Esophagus mucosa (tissue), 1 donor: ENCODE data around the gene CDH4. TPM values are rescaled to one million over a fixed set of nuclear protein-coding genes. Genes with fewer than 3 reads are reported as not detected.

Source experiments
- ATAC-seq: fragments of 200-7000 bp; cut with Tn5 transposase; one replicate; pipeline ENCODE4 v1.9.1; 2020
- total RNA-seq: library from RNA; stranded (reverse); gene quantifications from one replicate; pipeline ENCODE4 v1.2.4, GENCODE V29; 2023
- donor health status: DM: yes; HTN: yes; CAD: no.

The CDH4 gene
- total RNA-seq, 1 donor from 2014 or later = not detected

DNA sequence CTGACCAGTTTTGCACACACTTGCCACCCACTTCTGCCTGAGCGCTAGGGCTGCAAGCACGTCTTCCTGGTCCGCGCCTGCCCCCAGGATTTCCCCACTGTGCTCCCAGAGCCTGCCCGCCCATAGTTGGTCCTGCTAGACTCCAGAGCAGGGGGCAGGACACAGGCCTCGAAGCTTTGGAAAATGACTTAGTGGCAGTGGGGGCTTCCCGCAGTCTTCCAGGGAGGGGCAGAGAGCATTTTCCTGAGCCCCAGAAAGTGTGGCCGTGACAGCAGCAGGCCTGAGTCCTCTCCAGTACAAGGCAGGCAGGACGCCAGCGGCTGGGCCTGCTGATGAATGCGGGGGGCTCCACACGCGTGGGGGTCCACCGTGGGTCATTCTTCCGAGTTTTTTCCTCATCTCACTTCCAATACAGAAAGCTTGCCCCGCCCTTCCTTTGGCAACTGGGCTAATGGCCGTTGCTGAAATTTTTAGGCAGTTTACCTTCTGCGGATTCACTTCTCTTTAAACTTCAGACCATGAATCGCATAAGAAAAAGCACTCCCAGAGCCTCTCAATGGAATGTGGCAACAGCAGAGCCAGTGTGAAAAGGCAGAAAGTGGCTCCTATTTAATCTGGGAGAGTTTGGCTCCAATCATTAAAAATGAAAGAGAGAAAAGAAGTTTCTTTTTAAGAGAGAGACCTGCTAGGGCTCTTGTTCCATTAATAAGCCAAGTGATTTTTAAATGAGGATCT lies 383.8 kb downstream of the CDH4 start:
- no peak for ATAC-seq

DNA sequence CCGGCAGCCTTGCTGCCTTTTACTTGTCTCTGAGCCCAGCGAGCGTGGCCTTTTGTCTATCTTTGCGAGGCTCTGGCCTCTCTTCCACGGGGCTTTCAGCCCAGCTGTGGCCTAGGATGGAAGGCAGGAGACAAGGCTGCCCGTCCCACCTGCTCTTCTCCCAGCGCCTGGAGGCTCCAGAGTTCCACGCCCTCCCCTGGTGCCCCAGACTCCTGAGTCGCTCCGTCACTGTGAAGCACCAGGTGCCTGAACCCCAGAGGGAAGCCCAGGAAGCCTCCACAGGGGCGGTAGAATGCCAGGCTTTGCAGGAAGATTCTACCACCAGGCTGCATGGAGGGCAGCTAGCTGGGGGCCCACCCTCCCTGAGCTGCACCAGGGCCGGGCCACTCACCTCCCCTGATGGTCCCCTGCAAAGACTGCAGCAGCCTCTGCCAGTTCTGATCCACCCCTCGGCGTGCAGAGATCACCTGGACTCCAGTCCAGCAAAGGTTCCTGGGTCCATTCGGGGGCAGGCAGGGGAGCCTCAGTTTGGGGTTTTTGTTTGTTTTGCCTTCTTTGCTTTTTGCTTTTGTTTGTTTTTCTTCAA lies 384.6 kb downstream of the CDH4 start:
- no peak for ATAC-seq

DNA sequence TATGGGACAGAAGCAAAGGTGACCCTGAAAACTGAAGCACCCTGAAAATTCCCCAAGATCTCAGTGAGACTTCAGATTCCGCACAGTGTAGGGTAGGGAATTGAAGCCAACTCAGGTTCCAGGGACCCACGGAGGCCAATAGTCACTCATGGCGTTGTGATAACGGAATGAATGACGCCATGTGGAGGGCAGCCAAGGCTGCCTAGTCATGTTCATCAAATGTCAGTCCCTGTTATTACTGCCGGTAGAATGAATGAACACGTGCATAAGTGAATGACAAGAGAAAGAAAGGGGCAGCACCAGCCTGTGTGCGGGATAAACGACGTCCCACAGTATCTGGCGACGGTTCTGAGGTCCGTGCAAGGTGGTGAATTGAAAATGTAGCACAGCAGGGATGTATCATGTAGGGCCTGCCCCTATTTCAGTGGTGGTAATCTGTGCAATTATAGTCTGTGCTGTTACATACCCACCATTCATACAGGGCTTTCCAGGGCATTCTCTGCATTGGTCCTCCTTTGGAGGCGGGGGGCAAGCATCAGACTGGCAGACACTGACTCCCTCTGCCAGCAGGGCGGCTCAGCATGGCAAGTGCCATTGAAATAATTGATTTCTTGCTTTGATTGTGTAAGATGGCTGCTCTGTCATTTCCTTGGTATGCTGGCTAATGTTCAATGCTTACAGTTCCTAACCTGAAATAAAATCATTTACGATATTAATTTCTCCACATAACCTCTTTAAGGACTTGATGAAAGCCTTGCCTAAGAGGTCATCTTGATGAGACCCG lies 386.9 kb downstream of the CDH4 start:
- no peak for ATAC-seq

DNA sequence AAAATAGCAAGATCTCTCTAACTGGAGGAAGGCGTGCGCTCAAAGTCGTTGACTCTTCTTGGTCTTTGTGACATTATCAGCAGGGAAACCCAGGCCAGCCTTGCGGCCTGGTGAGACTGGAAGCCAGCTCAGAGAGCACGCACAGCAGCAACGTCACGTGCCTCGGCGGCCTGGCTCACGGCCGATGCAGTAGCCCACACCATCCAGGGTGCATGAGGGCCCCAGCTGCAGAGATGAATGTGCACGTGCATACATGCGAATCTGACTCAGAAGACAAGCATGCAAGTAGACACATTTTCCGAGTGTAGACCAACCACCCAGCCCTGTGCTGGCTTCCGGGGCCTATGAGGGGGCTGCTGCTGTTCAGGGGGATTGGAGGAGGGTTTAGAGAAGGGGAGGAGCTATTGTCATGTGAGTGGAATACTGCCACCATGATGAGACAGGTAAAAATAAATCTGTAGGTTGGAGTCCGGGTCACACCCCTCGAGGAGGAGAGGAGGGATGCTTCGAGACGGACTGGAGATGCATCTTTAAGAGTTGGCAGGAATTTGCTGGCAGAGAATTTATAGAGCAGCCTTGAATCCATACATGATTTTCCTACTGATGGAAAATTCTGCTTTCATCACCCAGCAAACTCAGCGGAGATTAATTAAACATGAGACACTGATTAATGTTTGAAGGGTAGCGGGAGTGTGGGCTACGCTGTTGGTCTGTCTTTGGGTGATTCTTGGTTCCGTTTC lies 388.2 kb downstream of the CDH4 start:
- no peak for ATAC-seq

DNA sequence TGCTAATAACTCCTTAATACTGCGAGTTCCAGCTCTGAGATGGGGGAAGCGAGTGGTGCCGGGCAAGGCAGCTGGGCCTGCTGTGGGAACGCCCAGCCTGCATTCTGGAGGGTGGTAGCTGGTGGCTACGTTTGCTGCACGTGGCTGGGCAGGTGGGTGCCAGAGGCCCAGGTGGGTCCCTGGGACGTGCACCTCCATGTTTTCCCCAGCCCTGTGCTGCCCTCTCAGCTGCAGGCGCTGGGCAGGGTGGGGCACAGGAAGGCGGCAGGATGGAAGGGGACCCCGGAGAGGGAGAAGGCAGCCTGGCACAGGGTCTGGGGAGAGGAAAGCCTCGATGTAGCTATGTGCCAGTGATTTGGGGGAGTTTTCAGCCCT lies 388.8 kb downstream of the CDH4 start:
- ATAC-seq = no peak

DNA sequence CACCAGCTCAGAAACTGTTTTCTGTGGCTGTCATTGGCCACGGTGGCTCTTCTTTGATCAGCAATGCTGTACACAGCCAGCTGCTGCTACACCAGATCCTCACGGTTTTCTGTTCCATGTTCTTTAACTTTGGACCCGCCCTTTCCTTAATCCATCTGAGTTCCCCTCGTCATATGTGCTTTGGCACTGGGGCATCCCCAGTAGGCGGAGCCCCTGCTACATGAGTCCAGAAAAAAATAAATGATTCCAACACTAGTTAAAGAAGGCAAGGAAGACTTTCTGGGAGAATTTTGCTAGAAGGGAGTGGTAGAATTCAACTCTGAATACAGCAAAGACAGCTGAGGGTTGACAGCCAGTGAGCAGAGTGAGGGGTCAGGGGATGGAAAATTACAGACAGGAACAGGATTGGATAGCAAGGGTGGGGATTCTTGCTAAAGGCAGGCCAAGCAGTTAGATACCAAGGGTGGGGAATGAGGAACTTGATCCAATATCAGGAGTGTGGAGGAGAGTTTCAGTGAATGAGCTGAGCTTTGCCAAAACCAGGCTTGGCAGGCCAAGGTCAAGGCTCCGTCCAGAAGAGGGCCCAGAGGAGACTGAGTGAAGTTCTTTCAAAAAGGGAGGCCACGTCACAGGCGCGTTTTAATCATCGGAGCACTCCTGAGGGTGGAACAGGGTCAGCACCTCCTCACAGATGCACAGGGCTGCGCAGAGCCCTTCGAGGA lies 391.8 kb downstream of the CDH4 start:
- no peak for ATAC-seq

DNA sequence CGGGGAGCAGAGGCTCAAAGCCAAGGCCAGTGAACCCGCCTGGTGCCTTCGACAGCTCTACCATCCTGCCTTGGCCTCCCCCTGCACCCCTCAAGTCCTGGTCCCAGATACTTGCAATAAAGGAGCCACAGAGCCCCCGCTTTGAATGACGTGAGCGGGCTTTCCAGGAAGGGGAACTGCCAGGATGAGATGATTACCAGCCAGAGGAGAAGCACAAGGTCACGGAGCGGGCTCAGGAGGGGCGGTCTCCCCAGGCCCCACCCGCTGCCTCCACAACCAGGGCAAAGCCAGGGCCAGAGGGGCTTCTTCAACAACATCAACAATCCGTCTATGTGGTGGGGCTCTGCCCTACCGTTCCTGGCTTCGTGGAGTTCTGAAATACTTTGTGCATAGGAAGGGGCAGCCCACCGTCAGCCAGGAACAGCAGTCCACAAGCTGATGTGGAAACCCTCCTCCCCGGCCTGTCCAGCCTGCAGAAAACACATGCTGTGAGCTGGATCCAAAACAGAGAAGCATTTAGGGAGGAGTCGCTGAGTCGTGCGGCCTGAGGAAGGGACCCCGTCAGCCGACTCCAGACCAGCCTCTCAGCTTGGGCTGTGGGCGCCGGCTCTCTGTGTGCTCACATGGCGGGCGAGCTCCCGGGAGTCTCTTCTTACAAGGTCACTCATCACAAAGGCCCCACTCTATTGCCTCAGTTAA lies 392.5 kb downstream of the CDH4 start:
- no peak for ATAC-seq

DNA sequence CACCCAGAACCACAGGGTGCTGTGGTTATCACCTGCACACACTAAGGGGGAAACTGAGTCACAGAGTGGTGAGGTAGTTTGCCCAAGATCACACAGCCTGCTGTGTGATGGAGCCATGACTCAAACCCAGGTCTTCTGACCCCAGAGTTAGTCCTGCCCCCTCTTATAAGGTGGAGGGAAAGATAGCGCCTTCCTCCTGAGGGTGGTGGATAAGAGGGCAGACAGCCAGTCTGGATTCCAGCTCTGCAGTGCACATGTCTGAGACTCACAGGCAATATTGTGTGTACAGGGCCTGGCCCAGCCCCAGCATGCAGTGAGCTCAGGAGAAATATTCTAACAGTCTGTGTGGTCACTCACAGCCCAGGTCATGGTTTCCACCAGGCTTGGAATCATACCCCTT lies 393.7 kb downstream of the CDH4 start:
- ATAC-seq = no peak

DNA sequence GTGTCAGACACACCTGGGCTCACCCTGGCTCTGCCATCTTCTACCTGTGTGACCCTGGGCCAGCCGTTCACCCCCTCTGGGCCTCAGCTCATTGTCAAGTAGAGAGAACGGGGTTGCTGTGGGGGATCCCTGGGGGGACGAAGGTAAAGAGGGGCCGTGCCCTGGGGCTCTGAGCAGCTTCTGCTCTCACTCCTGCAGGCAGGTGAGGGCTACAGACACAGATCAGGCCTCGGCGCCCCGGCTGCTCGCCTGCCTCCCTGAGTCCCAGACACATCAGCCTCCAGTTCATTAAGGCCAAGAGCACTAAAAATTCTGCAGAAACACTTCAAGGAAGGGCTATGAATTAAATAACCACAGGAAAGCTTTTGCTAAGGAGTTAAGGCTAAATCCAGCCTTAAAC lies 394.4 kb downstream of the CDH4 start:
- no peak for ATAC-seq

DNA sequence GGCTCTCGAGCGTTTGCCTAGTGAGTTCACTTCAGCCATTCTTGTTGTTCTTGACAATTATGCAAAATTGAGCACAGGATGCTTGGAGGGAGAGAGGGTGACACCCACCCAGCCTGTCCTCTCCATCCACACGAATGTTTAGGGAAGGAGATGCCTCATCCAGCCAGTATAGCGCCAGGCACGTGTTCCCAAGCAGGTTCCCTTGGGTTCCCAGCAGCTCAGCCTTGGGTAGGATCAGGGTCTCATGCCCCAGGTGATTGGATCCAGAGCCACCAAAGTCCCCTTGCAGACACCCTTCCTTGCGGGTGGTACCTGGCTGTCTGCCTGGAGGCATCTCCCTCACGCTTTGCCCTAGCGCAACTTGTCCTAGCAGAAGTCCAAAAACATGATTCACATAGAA lies 394.9 kb downstream of the CDH4 start:
- ATAC-seq = no peak

DNA sequence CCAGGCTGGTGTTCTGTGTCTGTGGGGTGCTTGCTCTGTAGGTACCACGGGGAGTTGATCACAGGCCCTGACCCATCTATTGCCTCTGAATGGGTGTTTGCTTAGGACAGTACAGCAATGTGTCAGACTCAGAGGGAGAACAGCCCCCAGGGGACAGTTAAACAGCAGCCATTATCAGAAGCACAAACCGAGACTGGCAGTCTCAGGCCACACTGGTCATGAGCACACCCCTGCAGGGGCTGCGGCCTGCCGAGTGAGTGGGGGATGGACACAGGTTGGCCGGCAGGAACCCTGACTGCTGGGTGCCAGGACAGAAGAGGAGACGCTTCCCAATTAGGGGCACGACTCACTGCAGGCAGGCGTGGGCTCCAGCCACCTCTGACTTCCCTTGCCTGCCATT lies 395.6 kb downstream of the CDH4 start:
- no peak for ATAC-seq

DNA sequence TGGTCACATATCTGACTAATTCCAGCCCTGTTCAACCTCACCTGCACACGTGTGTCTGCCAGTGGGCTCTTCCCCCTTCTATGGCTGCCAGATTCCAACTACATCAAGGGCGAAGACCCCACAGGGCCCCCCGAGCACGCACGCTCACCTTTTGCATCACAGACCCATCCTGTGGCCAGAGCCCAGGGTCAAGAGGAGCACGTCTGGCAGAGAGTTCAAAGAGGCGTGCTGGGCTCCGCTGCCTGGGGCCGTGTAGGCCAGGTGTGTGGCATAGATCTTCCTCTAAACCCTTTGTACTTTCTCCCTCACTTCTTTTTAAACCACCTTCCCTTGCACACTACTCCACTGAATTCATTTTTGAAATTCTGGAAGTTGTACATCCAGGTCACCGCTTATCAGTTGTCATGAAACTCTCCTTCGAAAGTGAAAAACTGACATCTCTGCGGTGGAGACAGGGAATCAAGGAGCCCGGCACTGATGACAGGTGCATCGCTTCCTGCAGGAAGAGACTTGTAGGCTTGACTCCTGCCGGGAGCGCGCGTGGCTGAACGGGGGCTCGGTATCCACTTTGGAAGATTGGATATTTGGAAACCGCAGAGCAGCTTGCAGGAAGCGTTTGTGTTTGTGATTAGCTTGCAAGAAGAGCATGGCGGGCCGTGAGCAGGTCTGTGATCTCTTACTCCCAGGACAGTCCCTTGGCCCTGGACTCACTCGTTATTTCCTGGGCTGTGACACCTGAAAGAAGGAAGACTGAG lies 397.2 kb downstream of the CDH4 start:
- no peak for ATAC-seq

DNA sequence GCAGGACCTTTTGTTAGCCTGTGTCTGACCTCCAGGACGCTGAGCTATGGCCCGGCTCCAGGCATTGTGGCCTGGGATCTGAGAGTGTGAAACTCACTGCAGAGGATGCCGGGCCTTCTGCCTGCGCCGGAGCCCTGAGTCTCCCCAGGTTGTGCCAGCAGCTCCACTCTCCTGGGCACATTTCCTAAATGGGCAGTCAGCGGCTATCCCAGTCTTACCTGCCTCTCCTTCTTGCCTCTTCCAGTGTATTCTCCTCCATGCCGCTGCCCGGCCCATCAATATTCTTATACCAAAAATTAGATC lies 397.8 kb downstream of the CDH4 start:
- no peak for ATAC-seq

DNA sequence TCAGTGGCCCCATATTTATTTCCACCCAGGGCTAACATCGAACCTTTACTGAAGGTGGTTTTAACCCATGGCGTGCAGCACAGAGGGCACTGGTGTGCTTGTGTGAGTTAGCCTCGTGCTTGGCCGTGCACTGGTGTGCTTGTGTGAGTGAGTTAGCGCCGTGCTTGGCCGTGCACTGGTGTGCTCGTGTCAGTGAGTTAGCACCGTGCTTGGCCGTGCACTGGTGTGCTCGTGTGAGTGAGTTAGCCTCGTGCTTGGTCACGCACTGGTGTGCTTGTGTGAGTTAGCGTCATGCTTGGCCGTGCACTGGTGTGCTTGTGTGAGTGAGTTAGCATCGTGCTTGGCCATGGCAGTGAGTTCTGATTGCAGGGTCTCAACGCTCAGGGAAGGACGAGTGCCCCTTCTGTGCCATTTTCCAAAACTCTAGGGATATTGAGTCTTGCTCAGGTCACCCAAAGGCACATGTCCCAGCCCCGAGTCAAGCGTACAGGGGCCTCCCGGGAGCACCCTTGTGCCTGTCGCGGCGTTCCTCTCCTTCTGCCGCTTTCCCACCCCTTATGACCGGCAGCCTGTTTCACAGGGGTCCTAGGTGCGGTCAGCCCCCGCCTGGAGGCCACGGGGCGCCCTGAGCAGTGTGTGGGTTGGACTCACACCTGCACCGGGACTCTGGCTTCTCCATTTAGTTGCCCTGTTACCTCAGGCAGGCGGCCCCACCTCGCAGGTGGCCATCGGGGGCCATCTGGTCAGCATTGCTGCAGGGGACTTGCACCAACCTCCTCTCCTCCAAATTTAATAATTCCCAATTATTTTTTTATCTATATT lies 399.1 kb downstream of the CDH4 start:
- ATAC-seq = no peak

DNA sequence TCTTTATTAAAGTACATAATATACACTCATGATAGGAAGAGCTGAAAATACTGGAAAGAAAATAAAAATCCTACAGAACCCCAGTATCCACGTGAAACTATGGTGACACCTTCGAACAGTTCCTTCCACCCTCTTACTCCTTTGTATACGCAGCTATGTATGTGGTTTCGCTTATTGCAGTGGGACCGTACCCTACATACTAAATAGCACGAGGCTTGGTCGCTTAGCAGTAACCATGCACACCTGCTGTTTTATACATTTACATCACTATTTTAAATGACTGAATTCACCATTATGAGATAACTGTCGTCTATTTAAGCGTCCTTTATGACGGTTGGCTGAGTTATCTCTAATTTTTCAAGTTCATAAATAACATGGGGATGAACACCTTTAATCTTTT lies 400.1 kb downstream of the CDH4 start:
- ATAC-seq = no peak

DNA sequence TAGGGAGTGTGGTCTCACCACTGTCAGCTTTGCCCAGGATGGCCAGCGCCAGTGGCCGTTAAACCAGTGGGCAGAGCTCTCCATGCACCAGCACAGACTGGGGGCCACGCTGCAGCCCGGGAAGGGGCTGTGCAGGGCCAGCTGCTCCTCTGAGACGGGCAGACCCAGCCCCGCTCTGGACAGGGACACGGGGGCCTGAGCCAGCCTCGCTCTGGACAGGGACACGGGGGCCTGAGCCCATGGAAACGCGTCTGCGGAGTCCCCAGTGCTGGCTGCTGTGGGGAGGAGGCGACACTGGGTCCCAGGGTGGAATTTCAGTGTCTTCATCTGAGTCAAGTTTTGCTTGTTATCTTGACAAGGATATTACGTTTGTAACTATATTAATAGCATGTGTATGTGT lies 402.7 kb downstream of the CDH4 start:
- ATAC-seq = no peak

DNA sequence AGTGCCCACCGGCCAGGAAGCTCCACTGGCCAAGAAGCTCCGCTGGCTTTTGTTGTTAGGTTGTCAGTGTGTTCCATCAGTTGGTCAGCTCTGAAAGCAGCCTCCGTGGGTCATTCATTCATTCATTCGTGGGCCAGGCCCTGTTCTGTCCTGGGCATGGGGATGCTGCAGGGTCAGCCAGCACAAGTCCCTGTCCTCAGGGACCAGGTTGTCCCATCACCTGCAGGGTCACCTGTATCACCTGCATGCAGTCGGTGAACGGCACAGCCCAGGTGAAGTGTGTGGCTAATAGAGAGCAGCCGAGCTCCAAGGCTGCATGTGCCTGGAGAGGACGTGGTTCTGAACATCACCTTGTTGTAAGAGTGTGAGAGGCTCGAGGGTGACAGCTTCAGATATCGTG lies 403.5 kb downstream of the CDH4 start:
- no peak for ATAC-seq

DNA sequence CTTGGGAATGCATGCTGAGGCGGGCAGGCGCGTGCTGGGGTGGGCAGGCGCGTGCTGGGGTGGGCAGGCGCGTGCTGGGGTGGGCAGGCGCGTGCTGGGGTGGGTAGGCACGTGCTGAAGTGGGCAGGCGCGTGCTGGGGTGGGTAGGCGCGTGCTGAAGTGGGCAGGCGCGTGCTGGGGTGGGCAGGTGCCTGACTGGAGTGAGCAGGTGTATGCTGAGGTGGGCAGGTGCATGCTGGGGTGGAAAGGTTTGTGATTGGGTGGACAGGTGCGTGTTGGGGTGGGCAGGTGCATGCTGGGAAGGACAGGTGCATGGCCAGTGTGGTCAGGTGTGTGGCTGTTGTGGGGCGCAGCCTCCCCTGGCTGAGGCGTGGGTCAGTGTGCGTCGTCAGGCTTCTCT lies 404.1 kb downstream of the CDH4 start:
- ATAC-seq = no peak

DNA sequence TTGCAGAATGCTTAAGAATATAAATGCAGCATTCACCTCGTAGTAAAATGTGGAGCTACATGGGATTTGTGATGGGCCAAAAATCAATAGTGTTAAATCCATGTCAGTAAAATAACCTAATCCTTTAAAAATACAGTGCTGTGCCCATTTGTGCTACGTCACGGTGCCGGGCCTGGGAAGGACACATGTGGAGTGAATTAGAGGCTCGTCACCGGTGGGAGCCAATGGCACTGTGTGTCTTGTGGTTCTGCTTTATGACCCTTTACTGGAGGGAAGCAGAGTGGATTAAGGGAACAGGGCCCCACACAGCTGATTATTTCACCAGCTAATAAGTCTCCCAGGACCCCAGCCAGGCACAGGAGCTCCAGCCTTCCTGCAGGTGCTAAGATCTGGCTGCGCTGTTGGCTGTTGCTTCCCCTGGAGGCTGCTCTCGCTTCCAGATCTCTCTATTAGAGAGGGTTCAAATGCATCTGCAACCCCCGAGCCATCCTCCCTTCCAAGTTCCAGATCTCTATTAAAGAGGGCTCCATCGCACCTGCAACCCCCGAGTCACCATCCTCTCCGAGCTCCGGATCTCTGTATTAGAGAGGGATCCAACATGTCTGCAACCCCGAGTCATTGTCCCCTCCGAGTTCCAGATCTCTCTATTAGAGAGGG lies 405.8 kb downstream of the CDH4 start:
- no peak for ATAC-seq

DNA sequence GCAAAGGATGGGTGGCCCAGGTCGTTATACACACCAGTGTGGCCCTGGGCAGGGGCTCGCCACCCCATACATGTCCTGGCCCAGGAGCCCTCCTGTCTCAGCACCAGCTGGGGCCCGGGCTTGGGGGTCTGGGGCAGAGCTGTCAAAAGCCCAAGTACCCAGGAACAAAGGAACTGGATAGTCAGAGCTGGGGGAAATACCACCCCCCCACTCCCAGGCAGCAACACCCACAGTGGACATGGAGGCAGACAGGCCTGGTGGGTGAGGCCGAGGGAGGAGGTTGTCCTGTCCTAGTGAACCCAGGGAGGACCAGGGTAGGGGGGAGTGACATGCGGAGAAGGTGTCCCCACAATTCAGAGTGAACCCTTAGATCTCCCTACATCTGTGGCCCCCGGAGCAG lies 406.5 kb downstream of the CDH4 start:
- no peak for ATAC-seq
